ENCODE data around the gene IGF1R. TPM values are rescaled to one million over a fixed set of nuclear protein-coding genes. Genes with fewer than 3 reads are reported as not detected.

IGF1R gene
- total RNA-seq, 2 donors from 2014 or later, result 35.0 to 37.0 TPM

- intact Hi-C loops (cut with DNase I), result no loop called here
- no peaks in the 10 kb centered on the region for H3K27me3 ChIP-seq
- H3K4me3 ChIP-seq, result no peak overlapping the region
- no peak for DNase-seq
- no peaks in the 10 kb centered on the region for H3K36me3 ChIP-seq
- no peaks in the 10 kb centered on the region for H3K9me3 ChIP-seq
- H3K4me1 ChIP-seq, result no peaks in the 10 kb centered on the region
- no peak for TF ChIP-seq CTCF (IDR thresholded peaks at IDR 0.05)
- H3K9ac ChIP-seq (ENCODE audit: low read depth in 2 of 2, low read length in 2 of 2), result no peak overlapping the region
- no peak overlapping the region for H3K27ac ChIP-seq
Observed at GRCh38 chr15:98690272-98690950, 42.1 kb downstream of the IGF1R start.

- no peak for TF ChIP-seq CTCF (IDR thresholded peaks at IDR 0.05)
- no peak overlapping the region for H3K9ac ChIP-seq (ENCODE audit: low read depth in 2 of 2, low read length in 2 of 2)
- H3K36me3 ChIP-seq, result no peaks in the 10 kb centered on the region
- DNase-seq, result no peak
- H3K9me3 ChIP-seq, result no peaks in the 10 kb centered on the region
- no peaks in the 10 kb centered on the region for H3K4me1 ChIP-seq
- intact Hi-C loops (cut with DNase I), result no loop called here
- H3K27ac ChIP-seq, result no peak overlapping the region
- no peak overlapping the region for H3K4me3 ChIP-seq
- no peaks in the 10 kb centered on the region for H3K27me3 ChIP-seq
Observed at GRCh38 chr15:98692213-98692612, 43.9 kb downstream of the IGF1R start.

GRCh38 chr15:98694161-98694560 is 45.8 kb downstream of the IGF1R start:
- Histone ChIP-seq H3K27me3 (no peaks in the 10 kb centered on the region), H3K9ac (ENCODE audit: low read depth in 2 of 2, low read length in 2 of 2) (no peak overlapping the region), H3K27ac (no peak overlapping the region), H3K4me3 (no peak overlapping the region), H3K9me3 (no peaks in the 10 kb centered on the region), H3K4me1 (peaks cover under 1% of the 10 kb centered on the region), H3K36me3 (no peaks in the 10 kb centered on the region)
- TF ChIP-seq CTCF (IDR thresholded peaks at IDR 0.05), result no peak
- no peak for DNase-seq
- intact Hi-C loops (cut with DNase I), result no loop called here

GRCh38 chr15:98698792-98699191 is 50.5 kb downstream of the IGF1R start:
- no peak for DNase-seq
- no peak for TF ChIP-seq CTCF (IDR thresholded peaks at IDR 0.05)
- H3K9ac ChIP-seq (ENCODE audit: low read depth in 2 of 2, low read length in 2 of 2), result no peak overlapping the region

GRCh38 chr15:98699591-98700424 is 51.5 kb downstream of the IGF1R start:
- intact Hi-C loops (cut with DNase I), result no loop called here
- H3K36me3 ChIP-seq, result no peaks in the 10 kb centered on the region
- H3K4me3 ChIP-seq, result no peak overlapping the region
- no peak overlapping the region for H3K9ac ChIP-seq (ENCODE audit: low read depth in 2 of 2, low read length in 2 of 2)
- no peak for DNase-seq
- H3K4me1 ChIP-seq, result peaks cover 13% of the 10 kb centered on the region
- no peak overlapping the region for H3K27ac ChIP-seq
- no peaks in the 10 kb centered on the region for H3K9me3 ChIP-seq
- TF ChIP-seq CTCF (IDR thresholded peaks at IDR 0.05), result no peak
- H3K27me3 ChIP-seq, result no peaks in the 10 kb centered on the region

More at GRCh38 chr15:98698792-98699191, 50.5 kb downstream of the IGF1R start:
- no peak overlapping the region for H3K27ac ChIP-seq
- H3K4me1 ChIP-seq, result peaks cover 13% of the 10 kb centered on the region
- H3K27me3 ChIP-seq, result no peaks in the 10 kb centered on the region
- no peak overlapping the region for H3K4me3 ChIP-seq
- H3K36me3 ChIP-seq, result no peaks in the 10 kb centered on the region
- no peaks in the 10 kb centered on the region for H3K9me3 ChIP-seq
- intact Hi-C loops (cut with DNase I), result no loop called here

Measured in colonic mucosa (tissue), 4 donors.